ENCODE data around the gene GTF2F1. TPM values are rescaled to one million over a fixed set of nuclear protein-coding genes. Genes with fewer than 3 reads are reported as not detected.

The GTF2F1 gene
- total and polyA plus RNA-seq, 4 donors, result 7.4 to 24.4 (median 16.8) TPM

DNA sequence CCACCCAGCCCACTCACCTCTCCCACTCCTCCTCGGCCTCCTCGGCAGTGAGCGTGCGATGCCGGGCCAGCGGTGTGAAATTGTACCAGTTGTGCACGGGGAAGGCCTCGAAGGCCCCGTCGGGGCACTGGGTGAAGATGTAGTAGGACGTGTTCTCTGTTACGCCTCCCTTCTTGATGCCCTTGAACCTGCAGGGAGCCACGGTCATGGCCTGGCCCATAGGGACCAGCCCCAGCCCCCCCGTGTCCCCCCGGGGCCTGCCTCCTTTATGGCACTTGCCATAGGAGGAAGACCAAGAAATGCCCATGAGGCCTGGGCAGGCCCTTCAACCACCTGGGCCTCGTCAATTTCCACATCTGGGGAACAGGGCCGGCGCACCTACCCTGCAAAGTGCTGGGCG lies 5.6 kb downstream of the GTF2F1 start:
- H3K9me3 ChIP-seq (ENCODE audit: control insufficient read depth in 4 of 4, low read length in 3 of 4), result no peaks in the 10 kb centered on the region
- H3K9ac ChIP-seq (ENCODE audit: low read depth in 1 of 2, low read length in 2 of 2), result no peak overlapping the region
- 97% methylated on average over 19 of the region's 19 CpGs for WGBS
- DNase-seq (ENCODE audit: low spot score), result no peak
- H3K27me3 ChIP-seq (ENCODE audit: control insufficient read depth in 4 of 4, insufficient read depth in 4 of 4, low read length in 3 of 4), result no peaks in the 10 kb centered on the region
- no peak overlapping the region for H3K4me3 ChIP-seq (ENCODE audit: low read depth in 1 of 3, low read length in 3 of 3)
- TF ChIP-seq EGR1 (IDR thresholded peaks at IDR 0.05; ENCODE audit: low read depth in 2 of 2) (no peak), NR2F2 (IDR thresholded peaks at IDR 0.05) (no peak), HNF4G (IDR thresholded peaks at IDR 0.05) (no peak), SP1 (IDR thresholded peaks at IDR 0.05) (no peak), GABPA (IDR thresholded peaks at IDR 0.05 in 1 of 2, conservative IDR thresholded peaks at IDR 0.05 in 1 of 2) (no peak), REST (IDR thresholded peaks at IDR 0.05) (no peak), ATF3 (IDR thresholded peaks at IDR 0.05) (no peak), MAX (IDR thresholded peaks at IDR 0.05) (no peak), TAF1 (conservative IDR thresholded peaks at IDR 0.05) (no peak), RAD21 (IDR thresholded peaks at IDR 0.05) (no peak), JUND (IDR thresholded peaks at IDR 0.05) (no peak), HNF4A (conservative IDR thresholded peaks at IDR 0.05) (no peak), FOXA2 (IDR thresholded peaks at IDR 0.05) (no peak)
- TF ChIP-seq, protein P1, sequence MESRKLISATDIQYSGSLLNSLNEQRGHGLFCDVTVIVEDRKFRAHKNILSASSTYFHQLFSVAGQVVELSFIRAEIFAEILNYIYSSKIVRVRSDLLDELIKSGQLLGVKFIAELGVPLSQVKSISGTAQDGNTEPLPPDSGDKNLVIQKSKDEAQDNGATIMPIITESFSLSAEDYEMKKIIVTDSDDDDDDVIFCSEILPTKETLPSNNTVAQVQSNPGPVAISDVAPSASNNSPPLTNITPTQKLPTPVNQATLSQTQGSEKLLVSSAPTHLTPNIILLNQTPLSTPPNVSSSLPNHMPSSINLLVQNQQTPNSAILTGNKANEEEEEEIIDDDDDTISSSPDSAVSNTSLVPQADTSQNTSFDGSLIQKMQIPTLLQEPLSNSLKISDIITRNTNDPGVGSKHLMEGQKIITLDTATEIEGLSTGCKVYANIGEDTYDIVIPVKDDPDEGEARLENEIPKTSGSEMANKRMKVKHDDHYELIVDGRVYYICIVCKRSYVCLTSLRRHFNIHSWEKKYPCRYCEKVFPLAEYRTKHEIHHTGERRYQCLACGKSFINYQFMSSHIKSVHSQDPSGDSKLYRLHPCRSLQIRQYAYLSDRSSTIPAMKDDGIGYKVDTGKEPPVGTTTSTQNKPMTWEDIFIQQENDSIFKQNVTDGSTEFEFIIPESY (IDR thresholded peaks at IDR 0.05), result no peak
- peaks cover 20 to 58% (median 30%) of the 10 kb centered on the region in 4 donors for H3K36me3 ChIP-seq (ENCODE audit: control insufficient read depth in 4 of 4, insufficient read depth in 3 of 4, low read depth in 1 of 4, low read length in 3 of 4)
- H3K27ac ChIP-seq (ENCODE audit: low read depth in 1 of 2, low read length in 2 of 2), result no peak overlapping the region
- peaks cover 4 to 6% (median 5%) of the 10 kb centered on the region in 4 donors for H3K4me1 ChIP-seq (ENCODE audit: control insufficient read depth in 4 of 4, insufficient read depth in 4 of 4, low read length in 3 of 4)

- WGBS, result 97% methylated on average over 4 of the region's 4 CpGs
- H3K27ac ChIP-seq (ENCODE audit: low read depth in 1 of 2, low read length in 2 of 2), result no peak overlapping the region
- H3K4me3 ChIP-seq (ENCODE audit: low read depth in 1 of 3, low read length in 3 of 3), result no peak overlapping the region
- H3K27me3 ChIP-seq (ENCODE audit: control insufficient read depth in 4 of 4, insufficient read depth in 4 of 4, low read length in 3 of 4), result no peaks in the 10 kb centered on the region
- H3K36me3 ChIP-seq (ENCODE audit: control insufficient read depth in 4 of 4, insufficient read depth in 3 of 4, low read depth in 1 of 4, low read length in 3 of 4), result peaks cover 25 to 77% (median 41%) of the 10 kb centered on the region in 4 donors
- no peak for TF ChIP-seq FOXA1 (IDR thresholded peaks at IDR 0.05)
- TF ChIP-seq JUND (IDR thresholded peaks at IDR 0.05), result no peak
- no peak for TF ChIP-seq SP1 (IDR thresholded peaks at IDR 0.05)
- no peak for TF ChIP-seq RAD21 (IDR thresholded peaks at IDR 0.05)
- TF ChIP-seq REST (IDR thresholded peaks at IDR 0.05), result no peak
- no peak for TF ChIP-seq NR2F2 (IDR thresholded peaks at IDR 0.05)
- no peak for TF ChIP-seq HNF4G (IDR thresholded peaks at IDR 0.05)
- TF ChIP-seq, protein P1 (IDR thresholded peaks at IDR 0.05), result no peak
- no peak for TF ChIP-seq MAX (IDR thresholded peaks at IDR 0.05)
- TF ChIP-seq YY1 (IDR thresholded peaks at IDR 0.05), result no peak
- TF ChIP-seq RXRA (IDR thresholded peaks at IDR 0.05), result no peak
- H3K9ac ChIP-seq (ENCODE audit: low read depth in 1 of 2, low read length in 2 of 2), result no peak overlapping the region
- H3K4me1 ChIP-seq (ENCODE audit: control insufficient read depth in 4 of 4, insufficient read depth in 4 of 4, low read length in 3 of 4), result no peaks in the 10 kb centered on the region
- H3K9me3 ChIP-seq (ENCODE audit: control insufficient read depth in 4 of 4, low read length in 3 of 4), result no peaks in the 10 kb centered on the region
- no peak for DNase-seq (ENCODE audit: low spot score)
Observed at GRCh38 chr19:6384381-6384780, 8.6 kb downstream of the GTF2F1 start.

Data from liver (tissue), 9 donors.